Gastroesophageal sphincter (tissue), 4 donors: ENCODE data around the gene XKR7. TPM values are rescaled to one million over a fixed set of nuclear protein-coding genes. Genes with fewer than 3 reads are reported as not detected.
A peak's percentile ranks its signal among the peaks of the same experiment; 100 is the strongest.

Source experiments
- ATAC-seq: fragments of 150-250 bp; one replicate; pipeline ENCODE4 v1.9.1; 2016; ENCODE audit warnings: mild to moderate bottlenecking, moderate library complexity
- H3K27ac ChIP-seq, 4 donors: fragments of 200-600 bp; sonication (generic) in 3 of 4; 1 replicate in 3 of 4; 2 replicates in 1 of 4; pipeline ENCODE4 v1.5.1; 2016 to 2019
- H3K27me3 ChIP-seq: fragments of 200-600 bp; sonication (generic); one replicate; pipeline ENCODE4 v1.5.1; 2019
- H3K36me3 ChIP-seq, 2 donors: fragments of 200-600 bp; sonication (generic); one replicate each; pipeline ENCODE4 v1.5.1; 2019; ENCODE audit warnings: control low read depth in 1 of 2
- H3K4me1 ChIP-seq, 3 donors: fragments of 200-600 bp; sonication (generic); 1 replicate in 2 of 3; 2 replicates in 1 of 3; pipeline ENCODE4 v1.5.1; 2016 to 2019; ENCODE audit warnings: control low read depth in 2 of 3
- H3K4me3 ChIP-seq, 2 donors: fragments of 200-600 bp; sonication (generic); one replicate each; pipeline ENCODE4 v1.5.1; 2019; ENCODE audit warnings: mild to moderate bottlenecking in 1 of 2, moderate library complexity in 1 of 2
- H3K9me3 ChIP-seq, 3 donors: fragments of 200-600 bp; sonication (generic); one replicate each; pipeline ENCODE4 v1.5.1; 2017 to 2019; ENCODE audit warnings: control low read depth in 2 of 3
- CTCF ChIP-seq, 4 experiments: fragments of 200-600 bp in 2 of 4; fragments of 450-650 bp in 2 of 4; sonication (generic) in 1 of 4; IDR thresholded peaks; one replicate each; pipeline ENCODE4 v1.5.1; 2017 to 2019; ENCODE audit warnings: antibody characterized with exemption in 4 of 4, mild to moderate bottlenecking in 2 of 4, moderate library complexity in 2 of 4
- EP300 ChIP-seq: sonication (generic); formaldehyde crosslinking; IDR thresholded peaks from one replicate; pipeline ENCODE4 v1.6.1; 2017; ENCODE audit warnings: antibody characterized with exemption, mild to moderate bottlenecking
- POLR2A ChIP-seq, 2 donors: fragments of 450-650 bp; IDR thresholded peaks; one replicate each; pipeline ENCODE4 v1.6.1; 2017; ENCODE audit warnings: antibody characterized with exemption in 2 of 2, mild to moderate bottlenecking in 2 of 2, moderate library complexity in 1 of 2
- POLR2AphosphoS5 ChIP-seq: sonication (generic); formaldehyde crosslinking; IDR thresholded peaks from one replicate; pipeline ENCODE4 v1.6.1; 2017; ENCODE audit warnings: antibody characterized with exemption
- WGBS, 2 donors: methylation state at CpG; one replicate each; pipeline ENCODE4 v1.1.5; 2018; ENCODE audit warnings: low coverage in 1 of 2; 5-methylcytosine and 5-hydroxymethylcytosine counted together
- total RNA-seq, 4 donors: library from RNA; depleted of rRNA; stranded (reverse); fragments of >200 nt; gene quantifications; one replicate each; pipeline ENCODE4 v1.1.0, GENCODE V29; 2016

The XKR7 gene
- total RNA-seq, 4 donors from 2014 or later = 0.04 to 0.07 TPM; not detected in 2

- TF ChIP-seq CTCF (IDR thresholded peaks at IDR 0.05) (no peak), POLR2AphosphoS5 (peak; percentile 40)
- Histone ChIP-seq H3K36me3 (peaks cover 2 to 54% of the 10 kb centered on the region in 2 donors), H3K27me3 (no peaks in the 10 kb centered on the region), H3K4me3 (no peak overlapping the region), H3K27ac (peak overlapping the region in 3 of 4 donors; percentile 31 to 43 (median 31)), H3K9me3 (peaks cover 0 to 2% (median 0%) of the 10 kb centered on the region in 3 donors), H3K4me1 (peaks cover 2 to 22% (median 10%) of the 10 kb centered on the region in 3 donors)
- ATAC-seq = peak; percentile 61
- no CpG with 5 or more reads among the region's 2 CpGs for WGBS, 2 donors
These were observed 24.9 kb upstream of the XKR7 start for GRCh38 chr20:31943052-31943471.

- Histone ChIP-seq H3K27ac (no peak overlapping the region), H3K4me1 (peaks cover 2 to 36% (median 13%) of the 10 kb centered on the region in 3 donors), H3K9me3 (peaks cover 0 to 5% (median 0%) of the 10 kb centered on the region in 3 donors), H3K4me3 (no peak overlapping the region), H3K36me3 (peaks cover 5 to 72% of the 10 kb centered on the region in 2 donors), H3K27me3 (no peaks in the 10 kb centered on the region)
- TF ChIP-seq POLR2AphosphoS5 (no peak), EP300 (no peak), CTCF (IDR thresholded peaks at IDR 0.05) (no peak), POLR2A (IDR thresholded peaks at IDR 0.05) (no peak)
- no peak for ATAC-seq
- WGBS, 2 donors = 57 to 85% methylated on average over 1 of the region's 4 CpGs
These were observed 22.6 kb upstream of the XKR7 start for GRCh38 chr20:31945319-31945718.

- H3K36me3 ChIP-seq = peaks cover 5 to 72% of the 10 kb centered on the region in 2 donors
- WGBS, 2 donors = 33 to 61% methylated on average over 1 to 3 of the region's 6 CpGs
- H3K4me3 ChIP-seq = no peak overlapping the region
- H3K27ac ChIP-seq = no peak overlapping the region
- no peaks in the 10 kb centered on the region for H3K27me3 ChIP-seq
- H3K9me3 ChIP-seq = peaks cover 0 to 5% (median 0%) of the 10 kb centered on the region in 3 donors
- ATAC-seq = no peak
- TF ChIP-seq POLR2AphosphoS5 (no peak), EP300 (no peak)
- H3K4me1 ChIP-seq = peaks cover 5 to 40% (median 17%) of the 10 kb centered on the region in 3 donors
These were observed 22.2 kb upstream of the XKR7 start for GRCh38 chr20:31945785-31946184.

GRCh38 chr20:31948008-31948407 lies 19.9 kb upstream of the XKR7 start:
- TF ChIP-seq POLR2AphosphoS5 = no peak
- TF ChIP-seq EP300 = no peak
- TF ChIP-seq POLR2A (IDR thresholded peaks at IDR 0.05) = no peak
- no peak for TF ChIP-seq CTCF (IDR thresholded peaks at IDR 0.05)
- Histone ChIP-seq H3K9me3 (peaks cover 0 to 5% (median 0%) of the 10 kb centered on the region in 3 donors), H3K27ac (no peak overlapping the region), H3K36me3 (peaks cover 5 to 67% of the 10 kb centered on the region in 2 donors), H3K27me3 (no peaks in the 10 kb centered on the region), H3K4me3 (no peak overlapping the region), H3K4me1 (peaks cover 6 to 41% (median 17%) of the 10 kb centered on the region in 3 donors)
- ATAC-seq = no peak
- WGBS, 2 donors = 80 to 90% methylated on average over 1 to 2 of the region's 2 CpGs

GRCh38 chr20:31949877-31950646 lies 17.9 kb upstream of the XKR7 start:
- Histone ChIP-seq H3K4me1 (peaks cover 5 to 28% (median 11%) of the 10 kb centered on the region in 3 donors), H3K27ac (no peak overlapping the region), H3K9me3 (peaks cover 0 to 5% (median 0%) of the 10 kb centered on the region in 3 donors), H3K27me3 (peaks cover under 1% of the 10 kb centered on the region), H3K36me3 (peaks cover 5 to 47% of the 10 kb centered on the region in 2 donors), H3K4me3 (no peak overlapping the region)
- no peak for ATAC-seq
- 74 to 97% methylated on average over 3 to 5 of the region's 9 CpGs for WGBS, 2 donors
- no peak for TF ChIP-seq POLR2A (IDR thresholded peaks at IDR 0.05)
- no peak for TF ChIP-seq POLR2AphosphoS5
- no peak for TF ChIP-seq CTCF (IDR thresholded peaks at IDR 0.05)
- TF ChIP-seq EP300 = no peak
